Measurements from ENCODE around the gene PSMB9.
A peak's percentile ranks its signal among the peaks of the same experiment; 100 is the strongest.
"Not testable (repeated sequence)": the region's sequence is repeated elsewhere in the genome, so short reads cannot be mapped to it uniquely, and the experiment has no call there.

The PSMB9 gene

DNA sequence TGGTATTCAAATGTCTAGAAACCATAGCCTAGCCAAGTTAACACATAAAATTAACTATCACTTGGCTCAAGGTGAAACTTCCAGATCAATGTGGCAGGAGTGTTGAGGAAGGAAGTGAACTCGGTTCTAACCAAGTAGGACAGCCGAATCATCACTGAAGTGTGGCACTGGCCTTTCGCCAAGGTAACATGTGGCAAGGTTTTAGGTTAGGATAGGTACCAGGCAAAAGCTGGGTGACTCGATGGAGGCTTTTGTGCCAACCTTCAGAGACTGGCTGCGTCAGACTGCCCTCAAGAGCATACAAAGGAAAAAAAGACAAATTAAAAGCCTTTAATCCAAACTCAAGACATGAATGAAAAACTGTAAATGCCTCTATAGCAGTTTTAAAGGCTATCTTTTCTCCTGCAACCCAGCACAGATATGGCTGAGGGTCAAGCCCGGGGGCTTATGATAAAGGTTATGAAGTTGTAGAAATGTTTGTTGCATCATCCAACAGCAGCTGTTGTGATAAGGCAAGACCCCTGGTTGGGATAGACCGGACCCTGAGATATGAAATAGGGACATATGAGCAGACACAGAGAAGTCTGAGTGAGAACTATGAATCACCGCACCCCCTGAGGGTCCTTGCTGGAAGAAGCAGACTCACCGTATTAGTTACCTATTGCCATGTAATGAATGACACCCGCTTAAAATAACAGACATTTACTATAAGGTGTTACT, 11.9 kb downstream of the PSMB9 start:
- no peak for DNase-seq

DNA sequence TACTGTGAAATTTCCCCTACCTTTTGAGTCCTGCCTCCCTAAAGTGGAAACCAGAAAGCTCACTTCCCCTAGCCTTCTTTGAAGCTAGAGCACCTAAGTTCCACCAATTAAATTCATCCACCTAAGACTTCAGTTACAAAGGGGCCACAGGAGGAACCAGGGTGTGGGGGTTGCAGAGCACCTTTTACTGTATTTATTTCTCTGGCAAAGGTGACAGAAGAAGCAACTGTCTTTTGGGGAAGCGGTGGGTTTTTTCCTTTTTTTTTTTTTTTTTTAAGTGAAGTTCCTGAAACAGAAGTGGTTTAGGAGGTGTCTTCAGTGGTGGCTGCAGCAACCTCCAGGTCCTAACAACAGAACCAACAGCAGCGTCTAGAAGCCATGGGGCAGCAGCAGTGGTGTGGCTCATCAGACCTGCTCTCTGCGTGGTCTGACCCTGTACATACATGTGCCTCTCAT, 13.1 kb downstream of the PSMB9 start:
- DNase-seq = no peak

DNA sequence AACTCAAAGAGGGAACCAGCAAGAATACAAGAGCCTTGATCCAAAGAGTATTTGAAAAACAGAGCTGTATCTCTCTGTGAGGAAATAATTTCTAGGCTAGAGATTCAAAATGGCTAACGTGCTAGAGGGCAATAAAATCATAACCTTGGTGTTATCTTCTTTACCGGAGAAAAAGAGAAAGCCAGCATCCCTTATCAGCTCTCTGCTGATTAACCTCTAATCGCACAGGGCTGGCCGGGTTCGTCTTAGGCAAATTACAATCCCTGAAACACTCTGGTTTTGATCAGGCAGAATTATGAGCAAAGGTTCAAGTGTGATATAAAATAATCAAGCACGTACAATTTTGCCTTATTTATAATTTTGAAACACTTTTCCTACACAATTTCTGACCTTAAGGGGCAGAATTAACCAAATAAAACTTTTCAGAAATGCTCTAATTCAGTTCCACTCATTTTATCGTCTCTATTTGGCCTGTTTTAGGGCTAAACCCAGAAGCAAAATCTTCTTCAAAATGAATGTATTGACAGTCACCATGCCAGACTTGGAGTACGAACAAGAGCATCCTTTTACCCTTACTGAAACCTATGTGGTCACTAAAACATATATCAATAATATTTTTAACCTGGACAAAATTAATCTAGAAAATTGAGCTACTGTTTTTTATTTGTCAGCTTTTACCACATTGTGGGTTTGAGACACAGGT, 13.7 kb downstream of the PSMB9 start:
- no peak for DNase-seq

GRCh38 chr6:32868257-32868788, 14.3 kb downstream of the PSMB9 start:
- peak; percentile 25 for DNase-seq

DNA sequence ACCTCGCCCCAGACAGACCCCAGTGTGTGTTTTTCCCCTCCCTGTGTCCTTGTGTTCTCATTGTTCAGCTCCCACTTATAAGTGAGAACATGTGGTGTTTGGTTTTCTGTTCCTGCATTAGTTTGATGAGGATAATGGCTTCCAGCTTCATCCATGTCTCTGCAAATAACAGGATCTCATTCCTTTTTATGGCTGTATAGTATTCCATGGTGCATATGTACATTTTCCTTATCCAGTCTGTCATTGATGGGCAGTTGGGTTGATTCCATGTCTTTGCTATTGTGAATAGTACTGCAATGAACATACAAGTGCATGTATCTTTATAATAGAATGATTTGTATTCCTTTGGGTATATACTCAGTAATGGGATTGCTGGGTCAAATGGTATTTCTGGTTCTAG, 20.0 kb downstream of the PSMB9 start:
- DNase-seq = not testable (repeated sequence)

- no peak for DNase-seq
These were observed 22.6 kb downstream of the PSMB9 start for GRCh38 chr6:32876603-32877002.

- no peak for DNase-seq
These were observed 25.7 kb downstream of the PSMB9 start for GRCh38 chr6:32879691-32880090.

DNA sequence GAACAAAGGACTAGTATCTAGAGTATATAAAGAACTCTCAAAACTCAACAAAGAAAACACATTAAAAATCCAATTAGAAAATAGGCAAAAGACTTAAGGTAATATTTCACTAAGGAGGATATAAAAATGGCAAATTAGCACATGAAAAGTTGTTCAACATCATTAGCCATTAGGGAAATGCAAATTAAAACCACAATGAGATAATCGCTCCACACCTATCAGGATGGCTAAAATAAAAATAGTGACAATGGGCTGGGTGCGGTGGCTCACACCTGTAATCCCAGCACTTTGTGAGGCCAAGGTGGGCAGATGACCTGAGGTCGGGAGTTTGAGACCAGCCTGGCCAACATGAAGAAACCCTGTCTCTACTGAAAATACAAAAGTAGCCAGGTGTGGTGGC, 27.0 kb downstream of the PSMB9 start:
- not testable (repeated sequence) for DNase-seq

GRCh38 chr6:32882879-32883250, 28.9 kb downstream of the PSMB9 start:
- DNase-seq = no peak

- no peak for DNase-seq
These were observed 29.8 kb downstream of the PSMB9 start for GRCh38 chr6:32883789-32884188.

- DNase-seq = no peak
These were observed 31.8 kb downstream of the PSMB9 start for GRCh38 chr6:32885698-32886286.

DNA sequence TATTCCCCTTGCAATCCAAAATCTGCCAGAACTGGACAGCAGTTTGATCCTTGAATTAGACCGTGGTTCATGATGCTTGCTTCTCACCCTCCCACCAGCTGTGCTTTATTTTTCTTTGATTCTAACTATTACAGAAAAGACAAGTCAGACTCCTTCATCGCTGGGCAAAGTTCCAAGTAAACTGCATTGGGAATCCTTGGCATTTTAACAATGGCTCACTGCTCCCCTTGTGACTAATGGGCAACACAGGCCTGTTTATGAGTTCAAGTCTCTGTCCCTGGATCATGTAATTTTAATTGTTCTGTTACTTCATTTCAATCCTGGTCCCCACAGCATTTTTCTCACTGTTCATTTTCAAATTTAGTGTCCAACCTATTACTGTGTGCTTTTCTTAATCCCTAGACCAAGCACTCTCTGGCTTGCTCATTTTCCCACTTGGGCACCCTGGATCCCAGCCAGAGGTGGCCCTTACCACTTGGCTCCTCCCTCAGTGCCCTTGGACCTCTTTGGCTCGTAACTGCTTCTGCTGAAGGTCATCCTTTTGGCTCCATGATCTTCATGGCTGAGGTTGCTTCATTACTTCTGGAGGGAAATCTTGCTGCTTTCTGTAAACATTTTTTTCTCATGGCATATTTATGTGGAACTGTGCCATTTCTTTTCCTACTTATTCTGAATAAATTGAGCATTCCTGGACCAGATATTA, 32.8 kb downstream of the PSMB9 start:
- no peak for DNase-seq

DNA sequence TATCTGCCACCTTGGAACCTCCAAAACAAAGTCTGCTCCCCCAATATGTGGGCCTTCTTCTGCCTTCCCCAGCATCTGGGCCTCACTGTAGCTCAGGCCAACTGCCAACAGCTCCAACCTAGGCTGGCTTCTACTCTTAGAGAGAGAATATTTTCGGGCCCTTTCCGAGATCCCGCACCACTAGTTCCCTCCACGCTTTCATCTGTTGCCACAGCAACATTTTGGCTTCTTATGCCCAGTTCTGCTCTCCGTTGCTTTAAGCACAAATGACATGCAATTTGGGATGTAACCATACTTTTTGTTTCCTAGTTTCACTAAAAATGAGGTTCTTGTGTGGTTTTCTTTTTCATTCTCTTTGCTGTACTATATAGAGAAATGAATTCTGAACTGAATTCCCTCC, 33.6 kb downstream of the PSMB9 start:
- DNase-seq = no peak

GRCh38 chr6:32888576-32888975, 34.6 kb downstream of the PSMB9 start:
- no peak for DNase-seq

DNA sequence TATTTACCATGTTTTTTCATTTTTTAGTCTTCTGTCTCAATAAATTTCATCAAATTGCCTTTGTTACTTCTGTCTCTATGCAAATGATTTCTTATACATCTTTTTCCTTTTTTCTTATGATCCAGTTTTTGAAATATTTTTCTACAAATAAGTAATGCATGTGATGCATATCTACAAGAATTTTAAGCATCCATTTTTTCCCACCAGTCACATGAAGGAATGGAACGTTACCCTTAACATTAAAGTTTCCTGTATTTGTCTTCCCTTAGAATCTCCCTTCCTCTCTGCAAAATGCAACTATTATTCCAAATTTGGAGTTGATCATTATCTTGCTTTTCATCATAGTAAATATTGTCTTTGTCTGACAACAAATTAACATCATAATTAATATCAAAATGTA, 35.5 kb downstream of the PSMB9 start:
- DNase-seq = no peak

- no peak for DNase-seq
These were observed 36.8 kb downstream of the PSMB9 start for GRCh38 chr6:32890831-32891230.

GRCh38 chr6:32894085-32895005, 40.4 kb downstream of the PSMB9 start:
- DNase-seq = peak; percentile 80

DNA sequence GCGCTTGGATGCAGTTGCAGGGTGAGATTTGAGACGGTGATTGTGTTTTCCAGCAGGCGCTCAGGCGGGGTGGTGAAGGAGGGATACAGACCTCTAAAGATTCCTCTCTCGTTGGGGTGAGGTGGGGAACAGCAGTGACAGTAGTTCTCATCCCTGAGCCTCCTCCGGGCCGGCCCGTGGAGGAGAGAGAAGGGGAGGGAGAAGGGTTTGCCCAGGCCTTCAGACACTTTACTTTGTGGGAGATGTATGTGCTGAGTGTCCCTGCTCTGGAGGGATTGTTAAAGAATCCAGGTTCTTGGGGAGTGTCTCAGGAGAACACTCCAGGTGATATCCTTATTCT, 41.0 kb downstream of the PSMB9 start:
- no peak for DNase-seq

GRCh38 chr6:32903952-32904351, 50.0 kb downstream of the PSMB9 start:
- DNase-seq = no peak

DNA sequence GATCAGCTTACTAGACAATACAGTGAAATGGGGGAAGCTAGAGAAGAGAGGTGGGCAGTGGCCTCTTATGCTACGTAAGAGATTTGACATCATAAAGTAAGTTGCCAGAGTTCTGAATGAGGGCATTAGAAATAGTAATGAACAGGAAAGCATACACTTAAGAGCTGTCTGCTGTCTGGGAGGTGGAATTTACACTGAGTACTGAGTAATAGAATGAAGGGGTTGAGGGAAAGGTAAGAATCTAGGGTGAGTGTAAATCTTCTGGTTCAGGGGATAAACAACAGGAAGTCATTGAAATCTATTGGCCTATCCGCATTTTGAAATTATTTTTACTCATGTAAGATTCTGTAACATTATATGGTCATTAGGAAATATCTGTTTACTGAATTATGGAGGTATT, 51.1 kb downstream of the PSMB9 start:
- no peak for DNase-seq

- no peak for DNase-seq
These were observed 52.5 kb downstream of the PSMB9 start for GRCh38 chr6:32906539-32906938.

DNA sequence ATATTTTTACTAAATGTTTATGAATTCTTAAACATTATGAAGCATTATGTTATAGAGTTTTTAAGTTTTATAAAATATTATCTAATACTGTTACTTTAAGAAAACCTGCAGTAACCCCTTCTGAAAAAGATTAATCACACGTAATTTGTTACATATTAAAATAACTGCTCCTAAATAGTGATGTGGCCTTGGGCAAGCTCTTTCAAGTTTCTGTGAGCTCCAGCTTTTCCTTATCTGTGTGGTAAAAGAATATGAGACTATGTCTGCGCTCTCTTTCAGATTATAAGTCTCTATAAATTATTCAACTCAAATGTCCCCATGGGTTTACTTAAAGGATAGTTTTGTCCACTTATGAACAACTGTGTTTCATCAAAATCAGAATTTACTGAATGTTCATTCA, 54.9 kb downstream of the PSMB9 start:
- no peak for DNase-seq

Measured in NCI-H2107 (cell line).